GM19452 (cell line): ENCODE results near the gene SETD2.

Experiments
- ATAC-seq: cut with Tn5 transposase; IDR thresholded peaks from one replicate; pipeline ENCODE4 v1.9.1; 2021; ENCODE audit not compliant: unreplicated experiment

The SETD2 gene

DNA sequence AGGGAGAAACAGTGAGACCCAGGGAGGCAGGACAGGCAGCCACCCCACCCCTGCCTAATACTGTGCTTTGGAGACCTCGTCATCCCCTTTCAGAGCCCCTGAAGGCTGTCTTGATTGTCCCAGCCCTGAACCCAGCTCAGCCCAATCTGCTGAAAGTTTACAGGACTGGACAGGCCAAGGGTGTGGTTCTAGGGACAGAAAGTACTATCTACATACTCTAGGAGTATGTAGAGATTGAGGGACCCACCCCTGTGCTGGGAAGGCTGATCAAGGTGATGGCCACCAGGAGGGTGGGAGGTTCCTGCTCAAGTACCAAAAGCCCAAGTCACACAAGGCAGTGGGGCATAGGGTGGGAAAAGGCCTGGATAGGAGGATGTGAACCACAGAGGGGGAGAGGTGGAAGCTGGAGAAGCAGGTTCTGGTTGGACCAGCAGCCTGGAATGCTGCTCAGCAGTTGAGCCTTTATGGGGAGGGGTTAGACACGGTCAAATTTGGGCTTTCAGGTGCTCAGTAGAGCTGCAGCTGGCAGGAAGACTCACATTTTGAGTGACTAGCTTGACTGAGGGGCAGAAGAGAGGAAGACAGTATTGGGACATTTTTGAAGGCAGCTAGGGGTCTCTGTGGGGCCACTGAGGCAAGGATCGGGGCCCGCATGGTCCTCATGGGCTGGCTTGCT lies 177.7 kb downstream of the SETD2 start:
- ATAC-seq = no peak

GRCh38 chr3:46985588-46985987 lies 178.3 kb downstream of the SETD2 start:
- ATAC-seq = no peak

DNA sequence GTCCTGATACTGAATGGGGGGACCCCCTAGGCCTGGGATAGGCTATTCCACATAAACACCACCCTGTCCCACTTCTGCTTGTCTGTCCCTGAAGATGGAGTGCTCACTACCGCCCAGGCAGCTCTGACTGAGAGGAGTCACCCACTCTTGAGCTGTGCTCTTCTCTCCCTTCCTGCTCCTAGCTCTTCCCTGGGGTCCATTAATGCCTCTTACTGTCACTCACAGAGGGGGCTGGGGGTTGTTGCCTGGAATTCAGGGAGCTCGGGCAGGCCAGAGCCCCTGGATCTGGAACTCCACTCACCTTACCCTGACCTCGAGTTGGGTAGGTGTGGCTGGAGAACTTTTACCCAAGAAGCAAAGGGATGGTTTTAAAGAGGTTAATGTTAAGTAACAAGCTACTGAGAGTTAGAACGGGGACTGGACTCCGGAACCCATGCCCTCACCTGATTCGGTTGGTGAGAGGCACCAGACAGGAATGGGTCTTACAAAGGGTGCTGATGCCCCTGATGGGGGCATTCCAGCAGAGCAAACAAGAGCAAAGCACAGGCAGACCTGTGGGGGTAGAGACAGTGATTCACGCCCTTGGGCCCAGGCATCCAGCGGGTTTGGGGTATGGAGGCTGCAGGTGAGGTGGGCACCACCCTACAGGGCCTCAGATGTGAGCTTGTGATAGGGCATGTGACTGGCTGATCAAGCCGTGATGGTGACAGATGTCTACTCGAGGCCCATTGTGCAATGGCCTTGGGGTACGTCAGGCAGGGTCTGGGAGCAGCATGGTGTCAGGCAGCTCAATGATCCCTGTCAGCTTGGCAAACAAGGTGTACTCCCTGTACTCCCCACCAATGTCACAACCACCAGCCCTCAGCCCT lies 179.1 kb downstream of the SETD2 start:
- no peak for ATAC-seq

DNA sequence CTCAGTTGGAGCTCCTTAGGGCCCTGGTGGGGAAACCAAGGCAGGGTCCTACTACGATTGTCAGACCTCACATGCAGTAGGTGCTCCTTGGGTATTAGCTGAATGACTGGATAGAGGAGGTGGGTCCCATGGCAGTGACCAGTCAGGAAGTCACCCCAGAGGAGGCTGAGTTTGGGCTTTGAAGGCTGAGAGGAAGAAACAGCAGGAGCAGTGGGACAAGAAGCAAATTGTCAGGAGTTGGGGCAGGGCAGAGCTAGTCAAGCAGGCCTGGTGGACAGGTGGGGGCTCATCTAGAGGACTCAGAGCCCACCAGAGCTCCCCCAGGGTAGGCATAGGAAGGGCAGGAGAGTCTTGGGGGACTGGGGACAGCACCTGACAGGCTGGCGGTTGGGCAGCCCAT lies 181.4 kb downstream of the SETD2 start:
- ATAC-seq = no peak

DNA sequence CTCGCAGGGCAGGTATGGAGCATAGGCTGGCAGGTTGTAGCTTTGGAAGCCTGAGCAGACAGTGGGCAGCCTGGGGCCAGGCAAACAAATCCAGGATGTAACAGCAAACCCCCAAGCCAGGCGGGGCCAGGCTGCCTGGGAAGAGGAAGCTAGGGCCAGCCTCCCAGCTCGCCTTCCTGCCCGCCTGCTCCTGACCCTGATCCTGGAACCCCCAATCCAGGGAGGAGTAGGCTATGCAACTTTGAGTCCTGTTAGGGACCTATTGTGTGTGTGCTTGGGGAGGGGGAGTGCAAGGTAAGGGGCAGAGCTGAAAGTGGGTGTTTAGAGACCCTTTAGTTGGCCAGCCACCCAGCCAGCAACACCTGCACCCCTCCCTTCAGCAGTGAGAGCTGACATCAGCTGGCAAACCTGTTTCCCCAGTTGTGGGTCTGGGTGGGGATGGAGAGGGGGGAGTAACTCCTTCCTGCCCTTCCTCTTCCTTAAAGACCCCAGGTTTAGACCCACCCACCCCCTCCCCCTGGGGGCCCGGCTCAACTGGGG lies 181.9 kb downstream of the SETD2 start:
- no peak for ATAC-seq

DNA sequence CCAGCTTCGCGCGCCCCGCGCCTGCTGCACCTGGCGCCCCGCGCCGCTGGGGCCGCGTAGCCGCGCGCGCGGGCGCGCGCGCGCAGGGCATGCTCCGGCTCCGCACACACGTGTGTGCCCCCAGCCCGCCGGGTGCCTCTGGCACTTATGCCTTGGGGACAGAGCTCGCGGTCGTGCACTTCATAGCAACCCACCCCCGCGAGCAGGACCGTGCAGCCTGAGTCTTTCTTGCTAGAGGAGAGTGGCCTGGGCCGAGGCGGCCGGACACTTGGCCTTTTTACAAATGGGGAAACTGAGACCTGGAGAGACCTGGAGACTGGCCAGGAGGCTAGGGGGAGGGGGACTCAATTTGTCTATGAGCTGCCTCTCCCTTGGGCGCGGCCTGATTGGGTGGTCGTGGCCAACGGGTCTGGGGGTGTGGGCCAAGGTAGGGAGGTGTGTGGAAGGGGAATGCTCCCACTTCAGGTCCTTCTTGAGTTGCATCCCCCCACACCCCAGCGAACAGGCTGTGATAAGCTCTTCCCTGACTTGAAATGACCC lies 183.9 kb downstream of the SETD2 start:
- peak; percentile 10 for ATAC-seq

GRCh38 chr3:46978985-46979944 lies 184.6 kb downstream of the SETD2 start, which contains the start of gene NBEAL2:
Gene NBEAL2, plus strand, starts transcription at chr3:46979666. Its CDS starts 196 bp downstream, at chr3:46979862.
- peak; percentile 72 for ATAC-seq

DNA sequence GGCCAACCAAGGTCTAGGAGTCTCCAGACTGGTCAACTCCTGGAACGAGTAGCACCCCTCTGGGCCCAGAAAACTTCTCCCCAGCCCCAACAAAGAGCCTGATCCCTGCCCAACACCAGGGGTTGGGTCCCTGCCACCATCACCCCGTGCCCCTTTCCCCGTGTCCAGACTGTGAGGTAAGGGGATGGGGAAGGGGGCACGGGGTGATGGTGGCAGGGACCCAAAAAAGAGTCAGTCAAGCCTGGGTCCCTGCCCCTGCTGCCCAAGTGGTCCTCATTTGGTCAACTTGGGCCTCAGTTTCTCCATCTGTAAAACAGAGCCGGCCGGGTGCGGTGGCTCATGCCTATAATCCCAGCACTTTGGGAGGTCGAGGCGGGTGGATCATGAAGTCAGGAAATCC lies 185.5 kb downstream of the SETD2 start:
- ATAC-seq = no peak

DNA sequence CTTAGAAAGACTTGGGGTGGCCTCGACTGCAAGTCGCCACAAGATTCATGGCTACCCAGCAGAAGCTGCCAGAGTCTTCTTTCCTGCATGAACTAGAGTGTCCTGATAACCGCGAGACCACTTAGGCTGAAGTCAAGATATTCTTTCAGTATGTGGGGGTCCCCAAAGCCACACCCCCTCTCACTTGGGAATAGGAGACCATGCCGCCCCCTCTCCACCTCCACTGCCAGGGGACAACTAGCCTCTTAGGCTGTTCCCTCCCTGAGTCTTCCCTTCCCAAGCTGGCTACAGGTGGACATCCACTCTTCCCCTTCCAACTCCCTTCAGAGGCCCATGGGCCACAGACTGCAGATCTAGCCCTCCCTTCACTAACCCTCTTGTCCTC lies 186.1 kb downstream of the SETD2 start:
- no peak for ATAC-seq

DNA sequence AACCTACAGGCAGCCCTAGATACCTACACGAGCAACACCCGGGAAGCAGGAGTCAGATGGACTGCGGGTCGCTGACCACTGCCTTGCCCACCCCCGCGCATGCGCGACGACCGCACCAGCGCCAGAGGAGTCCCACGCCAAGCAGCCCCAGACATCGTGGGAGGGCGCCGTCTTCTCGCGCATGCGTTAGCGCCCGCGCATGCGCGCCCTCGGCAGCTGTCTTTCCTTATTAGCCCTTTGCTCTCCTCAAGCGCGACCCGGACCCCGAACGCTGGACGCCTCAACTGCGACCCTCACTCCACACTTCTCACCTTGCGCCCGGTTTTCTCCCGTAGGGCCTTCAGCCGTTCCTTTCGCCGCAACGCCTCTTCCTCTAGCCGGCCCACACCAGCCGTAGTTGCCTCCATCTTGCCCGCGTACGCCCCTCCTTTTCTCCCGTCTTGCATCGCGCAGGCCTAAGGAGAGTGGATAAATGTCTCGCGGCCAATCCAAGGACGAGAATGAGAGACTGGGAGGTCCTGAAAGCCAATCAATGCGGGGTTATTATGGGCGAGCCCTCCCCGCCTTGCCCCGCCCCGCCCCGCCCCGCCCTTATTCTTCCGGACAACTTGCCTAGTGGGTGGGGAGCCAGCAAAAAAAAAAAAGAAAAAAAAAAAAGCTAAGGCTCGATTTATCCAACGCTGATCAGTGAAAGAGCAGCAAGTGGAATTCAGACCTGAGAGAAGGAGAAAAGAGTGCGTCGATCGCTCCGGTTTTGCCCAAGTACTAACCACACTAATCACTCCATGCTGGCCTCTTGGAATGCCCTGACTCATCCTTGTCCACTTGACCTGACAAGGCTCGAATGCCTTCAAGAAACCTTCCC lies 187.4 kb downstream of the SETD2 start, which contains the start of gene CCDC12:
CCDC12 (minus strand) TSS at position 420 of the 865 bp plus-strand sequence; CDS start at position 407, 13 bp downstream.
- ATAC-seq = peak; percentile 56

GRCh38 chr3:46974421-46975171 lies 189.3 kb downstream of the SETD2 start:
- ATAC-seq = no peak

- no peak for ATAC-seq
These were observed 191.5 kb downstream of the SETD2 start for GRCh38 chr3:46972396-46972795.

- ATAC-seq = no peak
These were observed 192.2 kb downstream of the SETD2 start for GRCh38 chr3:46971742-46972141.

- no peak for ATAC-seq
These were observed 192.8 kb downstream of the SETD2 start for GRCh38 chr3:46971151-46971550.

DNA sequence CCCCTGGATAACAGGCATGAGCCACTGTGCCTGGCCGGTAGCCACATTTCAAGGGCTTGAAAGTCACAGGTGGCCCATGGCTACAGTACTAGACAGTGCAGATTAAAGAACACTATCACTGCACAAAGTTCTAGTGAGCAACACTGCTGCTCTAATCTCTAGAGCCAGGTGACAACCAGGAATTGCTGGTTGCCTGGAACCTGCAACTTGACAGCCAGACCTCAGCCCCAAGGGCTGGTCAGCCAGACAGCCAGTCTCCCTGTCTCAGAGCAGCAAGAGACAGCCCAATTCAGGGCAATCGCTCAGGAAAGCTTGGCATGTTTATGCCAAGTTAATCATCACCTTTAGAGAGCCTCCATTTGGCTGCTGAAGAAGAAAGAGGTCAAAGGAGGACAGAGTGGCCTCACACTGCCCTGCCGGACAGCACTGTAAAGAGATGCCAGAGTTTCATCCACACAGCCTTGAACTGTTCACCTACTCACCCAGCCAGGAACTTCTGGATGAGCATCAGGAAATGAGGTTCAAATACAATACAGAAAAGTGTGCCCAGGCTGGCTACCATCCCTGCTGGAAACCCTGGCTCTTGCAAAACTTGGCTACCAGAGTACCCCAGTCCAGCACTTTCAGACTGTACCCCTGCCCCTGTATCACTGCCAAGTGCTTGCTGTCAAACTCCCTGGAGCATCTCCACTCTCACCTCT lies 193.4 kb downstream of the SETD2 start:
- no peak for ATAC-seq

- no peak for ATAC-seq
These were observed 195.0 kb downstream of the SETD2 start for GRCh38 chr3:46968783-46969428.

GRCh38 chr3:46966811-46967210 lies 197.1 kb downstream of the SETD2 start:
- ATAC-seq = no peak
